ENCODE data around the gene ATP5F1E. TPM values are rescaled to one million over a fixed set of nuclear protein-coding genes. Genes with fewer than 3 reads are reported as not detected.
"Not testable (repeated sequence)": the region's sequence is repeated elsewhere in the genome, so short reads cannot be mapped to it uniquely, and the experiment has no call there.

ATP5F1E gene
- total RNA-seq, 4 donors from 2014 or later = 27.1 to 38.2 (median 33.7) TPM

DNA sequence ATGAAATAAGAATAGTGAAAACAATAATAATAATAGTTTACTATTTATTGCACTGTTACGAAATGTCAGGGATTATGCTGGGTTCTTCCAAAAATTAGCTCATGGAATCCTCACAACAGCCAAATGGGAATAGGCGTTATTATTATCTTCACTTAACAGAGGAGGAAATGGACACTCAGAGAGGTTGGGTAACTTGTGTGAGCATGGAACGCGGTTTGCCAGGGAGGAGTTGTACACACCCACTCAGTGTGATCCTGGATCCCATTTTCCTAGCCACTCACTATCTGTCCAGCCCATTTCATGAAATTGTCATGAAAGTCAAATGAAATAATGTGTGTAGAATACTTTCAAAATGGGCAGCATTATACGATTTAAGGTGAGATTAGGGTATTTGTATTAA is 46.5 kb downstream of the ATP5F1E start:
- Histone ChIP-seq H3K4me3 (no peak overlapping the region), H3K9me3 (no peaks in the 10 kb centered on the region), H3K4me1 (peaks cover 29 to 35% of the 10 kb centered on the region in 2 donors), H3K36me3 (peaks cover 0 to 46% of the 10 kb centered on the region in 2 donors), H3K27me3 (no peaks in the 10 kb centered on the region), H3K27ac (peak overlapping the region in 1 of 4 donors; percentile 62)
- DNase-seq (no peak), ATAC-seq (peak in 1 of 2 donors; percentile 12)
- intact Hi-C loops (cut with DNase I; ENCODE audit: low total_unique reads) (loop anchor here (10.0 kb wide), 1 partner anchor 331 kb away; the partner anchor contains the start of gene STX16), in situ Hi-C loops (cut with MboI; ENCODE audit: low sequenced_read_pairs in 4 of 4) (loop anchor here (10.0 to 25.0 kb wide), 3 partner anchors 49 to 101 kb away; partner anchors contain the start of gene ATP5F1E (in 2 of the 4))
- no peak for TF ChIP-seq POLR2A (IDR thresholded peaks at IDR 0.05)
- TF ChIP-seq, protein P1, sequence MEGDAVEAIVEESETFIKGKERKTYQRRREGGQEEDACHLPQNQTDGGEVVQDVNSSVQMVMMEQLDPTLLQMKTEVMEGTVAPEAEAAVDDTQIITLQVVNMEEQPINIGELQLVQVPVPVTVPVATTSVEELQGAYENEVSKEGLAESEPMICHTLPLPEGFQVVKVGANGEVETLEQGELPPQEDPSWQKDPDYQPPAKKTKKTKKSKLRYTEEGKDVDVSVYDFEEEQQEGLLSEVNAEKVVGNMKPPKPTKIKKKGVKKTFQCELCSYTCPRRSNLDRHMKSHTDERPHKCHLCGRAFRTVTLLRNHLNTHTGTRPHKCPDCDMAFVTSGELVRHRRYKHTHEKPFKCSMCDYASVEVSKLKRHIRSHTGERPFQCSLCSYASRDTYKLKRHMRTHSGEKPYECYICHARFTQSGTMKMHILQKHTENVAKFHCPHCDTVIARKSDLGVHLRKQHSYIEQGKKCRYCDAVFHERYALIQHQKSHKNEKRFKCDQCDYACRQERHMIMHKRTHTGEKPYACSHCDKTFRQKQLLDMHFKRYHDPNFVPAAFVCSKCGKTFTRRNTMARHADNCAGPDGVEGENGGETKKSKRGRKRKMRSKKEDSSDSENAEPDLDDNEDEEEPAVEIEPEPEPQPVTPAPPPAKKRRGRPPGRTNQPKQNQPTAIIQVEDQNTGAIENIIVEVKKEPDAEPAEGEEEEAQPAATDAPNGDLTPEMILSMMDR (IDR thresholded peaks at IDR 0.05 in 4 of 5, conservative IDR thresholded peaks at IDR 0.05 in 1 of 5) = no peak

DNA sequence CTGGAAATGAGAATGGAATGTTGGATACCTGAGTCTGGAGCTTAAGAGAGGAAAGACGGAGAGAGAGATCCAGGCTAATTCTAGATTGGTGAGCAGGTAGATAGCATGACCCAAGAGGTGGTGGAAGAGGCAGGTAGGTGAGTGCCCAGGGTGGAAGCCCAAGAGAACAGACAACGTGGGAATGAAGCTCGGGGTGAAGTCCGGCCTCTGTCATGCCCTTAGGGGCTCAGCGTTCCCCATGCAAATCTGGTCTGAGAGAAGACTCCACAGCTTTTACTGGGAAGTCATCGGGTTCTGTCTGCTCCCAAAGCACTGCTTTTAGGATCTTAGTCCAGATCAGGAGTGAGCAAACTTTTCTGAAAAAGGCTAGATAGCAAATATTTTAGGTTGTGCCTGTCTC is 47.4 kb downstream of the ATP5F1E start:
- ATAC-seq = no peak
- H3K36me3 ChIP-seq = peaks cover 0 to 36% of the 10 kb centered on the region in 2 donors
- no peak for DNase-seq
- TF ChIP-seq, protein P1 (IDR thresholded peaks at IDR 0.05 in 4 of 5, conservative IDR thresholded peaks at IDR 0.05 in 1 of 5) = no peak
- no peak for TF ChIP-seq POLR2A (IDR thresholded peaks at IDR 0.05)
- H3K27me3 ChIP-seq = no peaks in the 10 kb centered on the region
- peak overlapping the region in 2 of 4 donors; percentile 18 to 62 for H3K27ac ChIP-seq
- intact Hi-C loops (cut with DNase I; ENCODE audit: low total_unique reads) = loop anchor here (10.0 kb wide), 1 partner anchor 330 kb away; the partner anchor contains the start of gene STX16
- in situ Hi-C loops (cut with MboI; ENCODE audit: low sequenced_read_pairs in 4 of 4) = loop anchor here (5.0 to 25.0 kb wide), 5 partner anchors 50 to 112 kb away; partner anchors contain the start of gene ATP5F1E (in 2 of the 4)
- peaks cover 32 to 38% of the 10 kb centered on the region in 2 donors for H3K4me1 ChIP-seq
- H3K4me3 ChIP-seq = no peak overlapping the region
- H3K9me3 ChIP-seq = no peaks in the 10 kb centered on the region

DNA sequence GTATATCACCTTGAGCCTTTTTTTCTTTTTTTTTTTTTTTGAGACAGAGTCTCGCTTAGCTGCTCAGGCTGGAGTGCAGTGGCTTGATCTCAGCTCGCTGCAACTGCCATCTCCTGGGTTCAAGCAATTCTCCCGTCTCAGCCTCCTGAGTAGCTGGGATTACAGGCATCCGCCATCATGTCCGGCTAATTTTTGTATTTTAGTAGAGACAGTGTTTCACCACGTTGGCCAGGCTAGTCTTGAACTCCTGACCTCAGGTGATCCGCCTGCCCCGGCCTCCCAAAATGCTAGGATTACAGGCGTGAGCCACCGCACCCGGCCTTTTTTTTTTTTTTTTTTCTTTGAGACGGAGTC is 49.0 kb downstream of the ATP5F1E start:
- Histone ChIP-seq H3K4me1 (peaks cover 32 to 38% of the 10 kb centered on the region in 2 donors), H3K36me3 (peaks cover 0 to 20% of the 10 kb centered on the region in 2 donors), H3K27ac (peak overlapping the region in 3 of 4 donors; percentile 83 to 92 (median 88))
- DNase-seq, ATAC-seq, H3K27me3 ChIP-seq, H3K9me3 ChIP-seq, H3K4me3 ChIP-seq: not testable (repeated sequence)
- intact Hi-C loops (cut with DNase I; ENCODE audit: low total_unique reads) = loop anchor here (10.0 kb wide), 1 partner anchor 328 kb away; the partner anchor contains the start of gene STX16
- in situ Hi-C loops (cut with MboI; ENCODE audit: low sequenced_read_pairs in 4 of 4) = loop anchor here (5.0 to 25.0 kb wide), 5 partner anchors 52 to 111 kb away; partner anchors contain the start of gene ATP5F1E (in 2 of the 4)

DNA sequence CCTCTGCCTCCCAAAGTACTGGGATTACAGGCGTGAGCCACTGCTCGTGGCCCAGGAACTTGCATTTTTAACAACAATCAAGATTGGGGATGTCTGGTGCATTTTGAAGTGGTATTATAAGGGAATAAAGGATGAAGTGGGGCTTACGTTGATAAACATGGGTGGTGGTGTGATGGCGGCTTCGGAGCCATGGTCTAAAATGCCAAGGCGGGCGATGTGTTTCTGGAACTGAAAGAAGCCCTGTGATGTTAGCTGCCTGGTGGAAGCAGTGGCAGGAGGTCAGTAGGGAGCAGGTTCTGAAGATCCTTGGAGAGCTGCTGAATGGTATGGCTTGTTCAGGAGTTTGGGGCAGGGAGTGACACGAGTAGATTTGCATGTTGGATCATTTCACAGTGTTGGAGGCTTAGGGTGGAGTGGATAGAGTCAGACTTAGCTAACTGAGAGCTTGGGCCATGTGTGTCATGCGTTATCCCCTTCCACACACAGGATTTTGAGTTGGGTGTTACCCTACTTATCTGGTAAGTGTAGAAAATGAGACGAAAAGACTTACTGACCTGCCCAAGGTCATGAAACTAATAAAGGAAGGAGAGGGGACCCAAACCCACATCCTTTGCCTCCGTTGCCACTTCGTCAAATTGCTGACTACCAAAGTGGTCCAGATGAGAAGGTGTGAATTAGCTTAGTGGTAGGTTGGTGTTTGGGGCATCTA is 49.6 kb downstream of the ATP5F1E start:
- TF ChIP-seq, protein P1 (IDR thresholded peaks at IDR 0.05 in 4 of 5, conservative IDR thresholded peaks at IDR 0.05 in 1 of 5) = no peak
- TF ChIP-seq POLR2A (IDR thresholded peaks at IDR 0.05) = no peak
- H3K9me3 ChIP-seq = no peaks in the 10 kb centered on the region
- DNase-seq = no peak
- no peak for ATAC-seq
- H3K4me1 ChIP-seq = peaks cover 32 to 38% of the 10 kb centered on the region in 2 donors
- in situ Hi-C loops (cut with MboI; ENCODE audit: low sequenced_read_pairs in 4 of 4) (loop anchor here (5.0 to 25.0 kb wide), 5 partner anchors 52 to 110 kb away; partner anchors contain the start of gene ATP5F1E (in 2 of the 4)), intact Hi-C loops (cut with DNase I; ENCODE audit: low total_unique reads) (loop anchor here (10.0 kb wide), 1 partner anchor 328 kb away; the partner anchor contains the start of gene STX16)
- peak overlapping the region; percentile 83 to 92 (median 90) for H3K27ac ChIP-seq
- H3K27me3 ChIP-seq = no peaks in the 10 kb centered on the region
- peak overlapping the region; percentile 90 to 100 (median 95) for H3K4me3 ChIP-seq
- peaks cover 0 to 15% of the 10 kb centered on the region in 2 donors for H3K36me3 ChIP-seq

Measured in gastrocnemius medialis (tissue), 4 donors.